ENCODE measurements around the gene TNIP1. TPM values are rescaled to one million over a fixed set of nuclear protein-coding genes. Genes with fewer than 3 reads are reported as not detected.
A peak's percentile ranks its signal among the peaks of the same experiment; 100 is the strongest.

The TNIP1 gene
- total RNA-seq: 10 to 100 TPM; 51.3 to 52.2 TPM
- 33.0 TPM for polyA plus RNA-seq (2013, experiment 1 of 2)
- polyA plus RNA-seq (2013, experiment 2 of 2): 31.1 TPM
- long read RNA-seq, experiment 1, transcript TNIP1-215 (6 exons, 1,394 nt): major isoform, 5 of 23 reads
- long read RNA-seq, experiment 1, partial matches to known transcripts: 7 of 23 reads
- long read RNA-seq, experiment 1, other reads (novel, unspliced or antisense): 11 of 23 reads
- long read RNA-seq, experiment 2, transcript TNIP1-211 (18 exons, 2,274 nt): major isoform, 35 of 54 reads
- long read RNA-seq, experiment 2, partial matches to known transcripts: 5 of 54 reads
- long read RNA-seq, experiment 2, other reads (novel, unspliced or antisense): 5 of 54 reads
- long read RNA-seq, experiment 3, transcript TNIP1-211 (18 exons, 2,274 nt): major isoform, 10 of 17 reads
- long read RNA-seq, experiment 3, partial matches to known transcripts: 1 of 17 reads
- long read RNA-seq, experiment 3, other reads (novel, unspliced or antisense): 3 of 17 reads
- long read RNA-seq, experiment 4, partial matches to known transcripts: 4 of 9 reads
- long read RNA-seq, experiment 4, other reads (novel, unspliced or antisense): 0 of 9 reads

GRCh38 chr5:151080613-151081430 is at the start of gene TNIP1:
TNIP1 (minus strand) TSS chr5:151081034; CDS start chr5:151065095, 15,939 bp downstream.
- Histone ChIP-seq H3K27me3 (ENCODE audit: control insufficient read depth, insufficient read depth, low read length, poor library complexity, severe bottlenecking) (no peaks in the 10 kb centered on the region), H3K9ac (ENCODE audit: extremely low read depth, low read length, poor library complexity, severe bottlenecking) (peak within 1 kb of the TSS; percentile 80), H3K4me1 (ENCODE audit: control insufficient read depth, insufficient read depth, low read length) (peaks cover 8% of the 10 kb centered on the region), H3K36me3 (ENCODE audit: control insufficient read depth, insufficient read depth, low read length) (peaks cover 6% of the 10 kb centered on the region), H3K9me3 (ENCODE audit: control insufficient read depth, low read length) (no peaks in the 10 kb centered on the region), H3K4me3 (ENCODE audit: low read length) (peak within 1 kb of the TSS; percentile 91), H3K27ac (ENCODE audit: low read depth, low read length) (peak within 1 kb of the TSS; percentile 90)
- H3K27ac Mint-ChIP-seq: peak within 1 kb of the TSS; percentile 96
- WGBS, 2 experiments (ENCODE audit: insufficient coverage in 1 of 2, insufficient read length in 1 of 2): 0 to 1% methylated on average over 35 to 86 of the region's 86 CpGs
- peak; percentile 94 for DNase-seq
- peak; percentile 17 for TF ChIP-seq CTCF (conservative IDR thresholded peaks at IDR 0.05)
- peaks cover 15% of the 10 kb centered on the region for H3K4me1 Mint-ChIP-seq
- H3K9me3 Mint-ChIP-seq: no peaks in the 10 kb centered on the region
- no peaks in the 10 kb centered on the region for H3K36me3 Mint-ChIP-seq (ENCODE audit: low read depth)
- peak within 1 kb of the TSS; percentile 80 for H3K4me3 Mint-ChIP-seq
- H3K27me3 Mint-ChIP-seq (ENCODE audit: insufficient read depth): no peaks in the 10 kb centered on the region

DNA sequence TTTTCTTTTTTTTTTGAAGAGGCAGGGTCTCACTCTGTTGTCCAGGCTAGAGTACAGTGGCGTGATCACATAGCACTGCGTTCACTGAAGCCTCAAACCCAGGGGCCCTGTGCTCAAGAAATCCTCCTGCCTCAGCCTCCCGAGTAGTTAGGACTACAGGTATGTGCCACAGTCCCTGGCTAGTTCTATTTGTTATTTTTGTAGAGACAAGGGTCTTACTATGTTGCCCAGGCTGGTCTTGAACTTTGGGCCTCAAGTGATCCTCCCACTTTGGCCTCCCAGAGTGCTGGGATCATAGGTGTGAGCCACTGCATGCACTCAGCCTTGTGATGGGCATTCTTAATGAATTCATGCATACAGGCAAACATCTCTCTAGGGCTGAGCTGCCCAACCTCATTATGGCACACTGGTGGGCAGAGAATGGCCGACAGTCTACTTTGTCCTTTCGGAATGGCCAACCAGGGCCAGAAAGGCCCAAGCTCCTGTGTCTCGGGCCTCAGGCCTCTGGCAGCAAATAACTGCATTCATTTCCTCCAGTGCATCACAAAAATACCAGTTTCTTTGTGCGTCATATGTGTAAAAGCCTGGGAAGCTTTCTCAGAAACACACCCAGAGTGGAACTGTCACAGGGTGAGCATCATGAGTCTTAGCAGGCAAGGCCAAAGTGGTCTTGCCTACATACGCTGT is 49.5 kb upstream of the TNIP1 start:
- H3K9me3 ChIP-seq (ENCODE audit: control insufficient read depth, low read length): no peaks in the 10 kb centered on the region
- peaks cover 94% of the 10 kb centered on the region for H3K36me3 ChIP-seq (ENCODE audit: control insufficient read depth, insufficient read depth, low read length)
- H3K4me1 Mint-ChIP-seq: peaks cover 4% of the 10 kb centered on the region
- no peak for TF ChIP-seq CTCF (conservative IDR thresholded peaks at IDR 0.05)
- no peaks in the 10 kb centered on the region for H3K9me3 Mint-ChIP-seq
- H3K9ac ChIP-seq (ENCODE audit: extremely low read depth, low read length, poor library complexity, severe bottlenecking): no peak overlapping the region
- no peak for DNase-seq
- no peaks in the 10 kb centered on the region for H3K27me3 Mint-ChIP-seq (ENCODE audit: insufficient read depth)
- no peak overlapping the region for H3K4me3 ChIP-seq (ENCODE audit: low read length)
- no peak overlapping the region for H3K4me3 Mint-ChIP-seq
- 94 to 97% methylated on average over 8 of the region's 8 CpGs for WGBS, 2 experiments (ENCODE audit: insufficient coverage in 1 of 2, insufficient read length in 1 of 2)
- no peak overlapping the region for H3K27ac ChIP-seq (ENCODE audit: low read depth, low read length)
- H3K27me3 ChIP-seq (ENCODE audit: control insufficient read depth, insufficient read depth, low read length, poor library complexity, severe bottlenecking): no peaks in the 10 kb centered on the region
- H3K4me1 ChIP-seq (ENCODE audit: control insufficient read depth, insufficient read depth, low read length): no peaks in the 10 kb centered on the region
- no peak overlapping the region for H3K27ac Mint-ChIP-seq
- H3K36me3 Mint-ChIP-seq (ENCODE audit: low read depth): peaks cover 83% of the 10 kb centered on the region

DNA sequence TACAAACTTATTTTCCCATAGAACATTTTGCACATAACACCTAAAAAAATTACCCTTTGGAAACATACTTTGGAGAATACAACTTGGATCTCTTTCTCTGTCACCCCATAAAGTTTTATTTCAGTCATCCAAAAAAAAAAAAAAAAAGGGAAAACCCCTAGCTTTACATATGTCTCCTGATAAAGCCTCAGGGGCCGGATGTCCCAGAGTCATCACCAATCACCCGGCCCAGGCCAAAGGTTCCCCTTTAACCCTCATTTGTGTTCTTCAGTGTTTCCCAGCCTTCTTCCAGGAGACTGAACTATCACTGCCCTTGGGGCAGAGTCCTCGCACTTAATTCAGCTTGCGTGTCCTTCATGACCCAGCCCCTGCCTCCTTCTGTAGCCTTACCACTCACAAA is 48.0 kb upstream of the TNIP1 start:
- TF ChIP-seq CTCF (conservative IDR thresholded peaks at IDR 0.05): no peak
- Mint-ChIP-seq H3K4me1 (peaks cover 4% of the 10 kb centered on the region), H3K27ac (peak overlapping the region; percentile 57), H3K27me3 (ENCODE audit: insufficient read depth) (no peaks in the 10 kb centered on the region), H3K4me3 (no peak overlapping the region), H3K36me3 (ENCODE audit: low read depth) (peaks cover 78% of the 10 kb centered on the region), H3K9me3 (no peaks in the 10 kb centered on the region)
- Histone ChIP-seq H3K27me3 (ENCODE audit: control insufficient read depth, insufficient read depth, low read length, poor library complexity, severe bottlenecking) (no peaks in the 10 kb centered on the region), H3K4me3 (ENCODE audit: low read length) (no peak overlapping the region), H3K9me3 (ENCODE audit: control insufficient read depth, low read length) (no peaks in the 10 kb centered on the region), H3K27ac (ENCODE audit: low read depth, low read length) (no peak overlapping the region), H3K4me1 (ENCODE audit: control insufficient read depth, insufficient read depth, low read length) (no peaks in the 10 kb centered on the region), H3K9ac (ENCODE audit: extremely low read depth, low read length, poor library complexity, severe bottlenecking) (no peak overlapping the region), H3K36me3 (ENCODE audit: control insufficient read depth, insufficient read depth, low read length) (peaks cover 94% of the 10 kb centered on the region)
- WGBS, 2 experiments (ENCODE audit: insufficient coverage in 1 of 2, insufficient read length in 1 of 2): 67 to 71% methylated on average over 3 to 4 of the region's 4 CpGs
- no peak for DNase-seq

Data from endodermal cell (in vitro differentiated cells).